ENCODE data around the gene KLHDC7A. TPM values are rescaled to one million over a fixed set of nuclear protein-coding genes. Genes with fewer than 3 reads are reported as not detected.

The KLHDC7A gene
- total and polyA plus RNA-seq, 2 of the 4 experiments (the other 2 are of a cell fraction), result not detected

- dilution Hi-C loops (cut with HindIII; ENCODE audit: low sequenced_read_pairs, unreplicated experiment) (no loop called here), in situ Hi-C loops (cut with MboI; ENCODE audit: low sequenced_read_pairs) (no loop called here), intact Hi-C loops (cut with micrococcal nuclease) (no loop called here)
- H4K8ac ChIP-seq (ENCODE audit: low read depth in 2 of 2, low read length in 2 of 2), result no peak overlapping the region
- H3K36me3 ChIP-seq (ENCODE audit: control insufficient read depth, insufficient read depth, low read length), result no peaks in the 10 kb centered on the region
- no peak overlapping the region for H3K9ac ChIP-seq (ENCODE audit: low read depth, low read length)
- no peaks in the 10 kb centered on the region for H4K20me1 ChIP-seq (ENCODE audit: insufficient read depth, low read length)
- H3K18ac ChIP-seq (ENCODE audit: low read depth, low read length), result no peak overlapping the region
- no peaks in the 10 kb centered on the region for H3K27me3 ChIP-seq (ENCODE audit: control insufficient read depth, insufficient read depth, low read length)
- no peak overlapping the region for H2AK9ac ChIP-seq (replicated peaks; ENCODE audit: low read depth, low read length, poor library complexity)
- no peak overlapping the region for H2BK120ac ChIP-seq (ENCODE audit: low read depth, low read length)
- CTCF ChIA-PET, result no interaction called here
- no peak overlapping the region for H2AFZ ChIP-seq (replicated peaks; ENCODE audit: low read length, poor library complexity)
- BruUV-seq (replicated peaks), result no TSS peak
- H2BK15ac ChIP-seq (ENCODE audit: low read depth, low read length), result no peak overlapping the region
- H3K79me1 ChIP-seq (ENCODE audit: low read depth in 1 of 2, low read length in 2 of 2), result no peaks in the 10 kb centered on the region
- H3K23ac ChIP-seq (ENCODE audit: low read depth, low read length), result no peak overlapping the region
- H3K4me2 ChIP-seq (ENCODE audit: low read depth, low read length), result no peak overlapping the region
- no peak overlapping the region for H3K4me3 ChIP-seq (ENCODE audit: insufficient read depth, low read depth, low read length)
- H3K4me1 ChIP-seq (ENCODE audit: control insufficient read depth, insufficient read depth, low read length), result no peaks in the 10 kb centered on the region
- H3K9me3 ChIP-seq (ENCODE audit: control insufficient read depth, insufficient read depth, low read length), result peaks cover 16% of the 10 kb centered on the region; the same call in 1 of the 2 replicates
- H3K9me1 ChIP-seq (ENCODE audit: insufficient read depth, low read length), result no peaks in the 10 kb centered on the region
- TF ChIP-seq POLR2A (IDR thresholded peaks at IDR 0.05; ENCODE audit: low read depth, low read length), result no peak
- TF ChIP-seq ELK1 (IDR thresholded peaks at IDR 0.05; ENCODE audit: borderline replicate concordance, low read depth, low read length), result no peak
- no peak for TF ChIP-seq SMC3 (IDR thresholded peaks at IDR 0.05; ENCODE audit: low read depth, low read length)
- no peak overlapping the region for H2BK5ac ChIP-seq (ENCODE audit: low read depth, low read length, poor library complexity, severe bottlenecking)
- no peak overlapping the region for H3K56ac ChIP-seq (ENCODE audit: extremely low read depth, insufficient read depth, low read length)
- no peak overlapping the region for H2AK5ac ChIP-seq (ENCODE audit: low read depth, low read length)
- no peak overlapping the region for H4K91ac ChIP-seq (ENCODE audit: insufficient read depth, low read depth, low read length)
- no peak overlapping the region for H4K5ac ChIP-seq (ENCODE audit: low read depth, low read length)
- ATAC-seq (ENCODE audit: low read depth) (no peak), DNase-seq (no peak)
- H3K27ac ChIP-seq (ENCODE audit: insufficient read depth, low read length), result no peak overlapping the region
- H3K14ac ChIP-seq (replicated peaks; ENCODE audit: low read depth, low read length), result no peak overlapping the region
- no peak overlapping the region for H3K4ac ChIP-seq (ENCODE audit: low read depth, low read length)
- no peak overlapping the region for H2BK20ac ChIP-seq (ENCODE audit: low read depth, low read length)
- WGBS, 2 experiments (ENCODE audit: extremely low coverage in 2 of 2, insufficient read length in 1 of 2), result no CpG with 5 or more reads among the region's 10 CpGs
- POLR2A ChIA-PET (ENCODE audit: unreplicated experiment), result no interaction called here
These were observed 6.1 kb upstream of the KLHDC7A start for GRCh38 chr1:18474559-18475175.

All from IMR-90 (cell line).